Lung microvascular endothelial cell (primary cell): ENCODE measurements around the gene USH1G. TPM values are rescaled to one million over a fixed set of nuclear protein-coding genes. Genes with fewer than 3 reads are reported as not detected.
"Not testable (repeated sequence)": the region's sequence is repeated elsewhere in the genome, so short reads cannot be mapped to it uniquely, and the experiment has no call there.

Experiments
- DNase-seq, 2 donors: peaks; one replicate each; pipeline versions ENCODE4 v3.0.0 to v3.0.0-alpha.2; 2010; ENCODE audit warnings: low read depth in 2 of 2
- total RNA-seq: library from RNA; depleted of rRNA; stranded (reverse); fragments of >200 nt; gene quantifications from 2 replicates; pipeline ENCODE4 v1.2.1, GENCODE V29; 2014

USH1G gene
- total RNA-seq, 1 donor from 2014 or later: not detected

- DNase-seq: no peak
Measured at GRCh38 chr17:74930535-74931036, 7.5 kb upstream of the USH1G start.

GRCh38 chr17:74928786-74929185 is 5.7 kb upstream of the USH1G start:
- no peak for DNase-seq

- no peak for DNase-seq
Measured at GRCh38 chr17:74925242-74925641, 2.2 kb upstream of the USH1G start.

- no peak for DNase-seq
Measured at GRCh38 chr17:74924250-74924948, 1.3 kb upstream of the USH1G start, which contains the start of gene OTOP2. Gene OTOP2 (plus strand): TSS chr17:74924273. CDS start chr17:74924633, 360 bp downstream.

GRCh38 chr17:74923538-74924249 is 639 bp upstream of the USH1G start:
- DNase-seq: peak; percentile 52 to 72

GRCh38 chr17:74922172-74922571 is 883 bp downstream of the USH1G start:
- DNase-seq: no peak

GRCh38 chr17:74921769-74922168 is 1.3 kb downstream of the USH1G start:
- DNase-seq: no peak

GRCh38 chr17:74921026-74921681 is 1.9 kb downstream of the USH1G start:
- no peak for DNase-seq

- no peak for DNase-seq
Measured at GRCh38 chr17:74920642-74921025, 2.4 kb downstream of the USH1G start.

GRCh38 chr17:74920306-74920620 is 2.8 kb downstream of the USH1G start:
- no peak for DNase-seq

GRCh38 chr17:74919440-74920305 is 3.4 kb downstream of the USH1G start:
- peak; percentile 19 to 21 for DNase-seq

- no peak for DNase-seq
Measured at GRCh38 chr17:74918906-74919305, 4.1 kb downstream of the USH1G start.

GRCh38 chr17:74917430-74917829 is 5.6 kb downstream of the USH1G start:
- DNase-seq: no peak

GRCh38 chr17:74916851-74917199 is 6.2 kb downstream of the USH1G start:
- no peak for DNase-seq

GRCh38 chr17:74916136-74916850 is 6.8 kb downstream of the USH1G start:
- no peak for DNase-seq

- DNase-seq: not testable (repeated sequence)
Measured at GRCh38 chr17:74911423-74911822, 11.6 kb downstream of the USH1G start.

- DNase-seq: not testable (repeated sequence)
Measured at GRCh38 chr17:74909097-74909496, 14.0 kb downstream of the USH1G start.

GRCh38 chr17:74907012-74907411 is 16.0 kb downstream of the USH1G start:
- DNase-seq: no peak

- DNase-seq: not testable (repeated sequence)
Measured at GRCh38 chr17:74906214-74906793, 16.8 kb downstream of the USH1G start.

- DNase-seq: no peak
Measured at GRCh38 chr17:74904687-74905409, 18.2 kb downstream of the USH1G start.
